Esophagus squamous epithelium (tissue), 4 donors: Measurements from ENCODE around the gene NR5A2.

ENCODE experiments used
- POLR2A ChIP-seq, 4 donors: fragments of 450-650 bp; IDR thresholded peaks; one replicate each; pipeline ENCODE4 v1.6.1; 2017; ENCODE audit warnings: antibody characterized with exemption in 4 of 4, mild to moderate bottlenecking in 4 of 4, moderate library complexity in 3 of 4
- TF ChIP-seq, protein P1 (sequence below), 6 experiments: fragments of 450-650 bp in 4 of 6; fragments of 200-600 bp in 2 of 6; sonication (generic) in 2 of 6; IDR thresholded peaks; one replicate each; pipeline ENCODE4 v1.5.1; 2016 to 2019; ENCODE audit warnings: antibody characterized with exemption in 6 of 6, mild to moderate bottlenecking in 4 of 6, moderate library complexity in 4 of 6

DNA sequence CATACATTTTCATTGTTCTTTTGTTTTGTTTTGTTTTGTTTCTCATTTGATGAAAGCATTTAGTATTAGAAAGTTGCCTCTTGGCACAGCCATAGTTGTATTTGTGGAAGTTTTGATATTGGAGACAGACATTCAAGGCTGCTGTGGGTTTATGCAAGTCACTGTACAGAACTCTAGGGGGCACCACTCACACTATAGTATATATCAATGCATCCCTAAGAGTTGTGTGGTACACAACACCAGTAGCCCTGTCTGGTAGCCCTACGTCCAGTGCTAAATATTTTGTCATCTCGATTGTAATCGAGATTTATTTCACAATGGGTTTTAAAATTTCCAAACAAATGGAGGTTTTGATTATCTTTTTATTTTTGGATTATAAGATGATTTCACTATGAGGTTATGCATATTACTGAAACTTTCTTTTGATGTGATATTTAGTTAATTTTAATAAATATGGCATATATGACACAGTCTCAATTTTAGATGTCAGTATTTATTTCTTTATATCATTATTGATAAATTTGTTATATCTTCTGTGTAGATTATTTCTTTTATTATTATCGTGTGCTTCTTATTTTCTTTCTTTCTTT, 112.2 kb downstream of the NR5A2 start:
- TF ChIP-seq, protein P1, sequence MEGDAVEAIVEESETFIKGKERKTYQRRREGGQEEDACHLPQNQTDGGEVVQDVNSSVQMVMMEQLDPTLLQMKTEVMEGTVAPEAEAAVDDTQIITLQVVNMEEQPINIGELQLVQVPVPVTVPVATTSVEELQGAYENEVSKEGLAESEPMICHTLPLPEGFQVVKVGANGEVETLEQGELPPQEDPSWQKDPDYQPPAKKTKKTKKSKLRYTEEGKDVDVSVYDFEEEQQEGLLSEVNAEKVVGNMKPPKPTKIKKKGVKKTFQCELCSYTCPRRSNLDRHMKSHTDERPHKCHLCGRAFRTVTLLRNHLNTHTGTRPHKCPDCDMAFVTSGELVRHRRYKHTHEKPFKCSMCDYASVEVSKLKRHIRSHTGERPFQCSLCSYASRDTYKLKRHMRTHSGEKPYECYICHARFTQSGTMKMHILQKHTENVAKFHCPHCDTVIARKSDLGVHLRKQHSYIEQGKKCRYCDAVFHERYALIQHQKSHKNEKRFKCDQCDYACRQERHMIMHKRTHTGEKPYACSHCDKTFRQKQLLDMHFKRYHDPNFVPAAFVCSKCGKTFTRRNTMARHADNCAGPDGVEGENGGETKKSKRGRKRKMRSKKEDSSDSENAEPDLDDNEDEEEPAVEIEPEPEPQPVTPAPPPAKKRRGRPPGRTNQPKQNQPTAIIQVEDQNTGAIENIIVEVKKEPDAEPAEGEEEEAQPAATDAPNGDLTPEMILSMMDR (IDR thresholded peaks at IDR 0.05), result peak; percentile 34 to 70 (median 50)
- no peak for TF ChIP-seq POLR2A (IDR thresholded peaks at IDR 0.05)
